Liver (tissue), 9 donors: ENCODE results near the gene TIGD1. TPM values are rescaled to one million over a fixed set of nuclear protein-coding genes. Genes with fewer than 3 reads are reported as not detected.

Experiments used
- DNase-seq: peaks from one replicate; pipeline ENCODE4 v3.0.0-alpha.2; 2017; ENCODE audit warnings: low spot score
- H3K27ac ChIP-seq, 2 donors: one replicate each; pipeline ENCODE4 v1.7.0; 2013; ENCODE audit warnings: inconsistent platforms in 2 of 2, low read length in 2 of 2, control low read depth in 1 of 2, low read depth in 1 of 2, mild to moderate bottlenecking in 1 of 2
- H3K27me3 ChIP-seq, 4 donors: one replicate each; pipeline versions ENCODE4 v1.6.1 to v1.7.0; 2013; ENCODE audit warnings: low read length in 3 of 4, inconsistent platforms in 1 of 4, mild to moderate bottlenecking in 1 of 4, moderate library complexity in 1 of 4; ENCODE audit not compliant: control insufficient read depth in 4 of 4, insufficient read depth in 4 of 4
- H3K36me3 ChIP-seq, 4 donors: one replicate each; pipeline versions ENCODE4 v1.6.1 to v1.7.0; 2013; ENCODE audit warnings: low read length in 3 of 4, mild to moderate bottlenecking in 3 of 4, low read depth in 1 of 4, moderate library complexity in 1 of 4; ENCODE audit not compliant: control insufficient read depth in 4 of 4, insufficient read depth in 3 of 4
- H3K4me1 ChIP-seq, 4 donors: one replicate each; pipeline versions ENCODE4 v1.6.1 to v1.7.0; 2013; ENCODE audit warnings: low read length in 3 of 4, mild to moderate bottlenecking in 3 of 4, moderate library complexity in 1 of 4; ENCODE audit not compliant: control insufficient read depth in 4 of 4, insufficient read depth in 4 of 4
- H3K4me3 ChIP-seq, 3 donors: one replicate each; pipeline versions ENCODE4 v1.6.1 to v1.7.0; 2013; ENCODE audit warnings: low read length in 3 of 3, control low read depth in 1 of 3, low read depth in 1 of 3, mild to moderate bottlenecking in 1 of 3
- H3K9ac ChIP-seq, 2 donors: one replicate each; pipeline ENCODE4 v1.7.0; 2013; ENCODE audit warnings: low read length in 2 of 2, mild to moderate bottlenecking in 2 of 2, moderate library complexity in 2 of 2, control low read depth in 1 of 2, low read depth in 1 of 2
- H3K9me3 ChIP-seq, 4 donors: one replicate each; pipeline versions ENCODE4 v1.6.1 to v1.7.0; 2013; ENCODE audit warnings: low read length in 3 of 4; ENCODE audit not compliant: control insufficient read depth in 4 of 4
- CTCF ChIP-seq: fragments of 150-350 bp; IDR thresholded peaks from 2 replicates; pipeline ENCODE4 v1.5.1; 2017; ENCODE audit warnings: improper control_type of control experiment, low read depth, low read length; ENCODE audit not compliant: missing input control
- GABPA ChIP-seq, 2 donors: IDR thresholded peaks in 1 of 2; conservative IDR thresholded peaks in 1 of 2; 2 replicates each; pipeline ENCODE4 v1.6.1; 2016; ENCODE audit warnings: antibody characterized with exemption in 2 of 2, mild to moderate bottlenecking in 1 of 2, moderate library complexity in 1 of 2
- MAX ChIP-seq: IDR thresholded peaks from 2 replicates; pipeline ENCODE4 v1.6.1; 2016; ENCODE audit warnings: antibody characterized with exemption
- WGBS: extraction: QIAGEN DNeasy Blood & Tissue Kit; methylation state at CpG from one replicate; pipeline ENCODE4 v1.1.7; 2013; 5-methylcytosine and 5-hydroxymethylcytosine counted together
- polyA plus RNA-seq, 2 donors: library from polyadenylated mRNA; stranded (reverse) in 1 of 2; unstranded in 1 of 2; fragments of 200-250 nt in 1 of 2; fragments of >200 nt in 1 of 2; fragmentation: Nextera tagmentation in 1 of 2; extraction: Ambion mirVana in 1 of 2; gene quantifications; one replicate each; pipeline versions ENCODE4 v1.2.1 to v1.2.3, GENCODE V29; 2013 to 2015
- total RNA-seq, 2 donors: library from RNA; depleted of rRNA; stranded (reverse); fragments of >200 nt; gene quantifications; one replicate each; pipeline ENCODE4 v1.2.3, GENCODE V29; 2014
- TF ChIP-seq, protein P1 (sequence below): IDR thresholded peaks from 2 replicates; pipeline ENCODE4 v1.6.1; 2016; ENCODE audit warnings: antibody characterized with exemption
- TF ChIP-seq, protein P2 (sequence below): IDR thresholded peaks from 2 replicates; pipeline ENCODE4 v1.6.1; 2016; ENCODE audit warnings: antibody characterized with exemption
- TF ChIP-seq, protein P3 (sequence below): IDR thresholded peaks from 2 replicates; pipeline ENCODE4 v1.6.1; 2016; ENCODE audit warnings: antibody characterized with exemption, mild to moderate bottlenecking
- donor health status: healthy.
- donor health status: healthy.
- donor health status: healthy.
- donor health status: healthy.
- donor health status: healthy.

TIGD1 gene
- total and polyA plus RNA-seq, 4 donors, result 0.50 to 3.0 (median 1.7) TPM

DNA sequence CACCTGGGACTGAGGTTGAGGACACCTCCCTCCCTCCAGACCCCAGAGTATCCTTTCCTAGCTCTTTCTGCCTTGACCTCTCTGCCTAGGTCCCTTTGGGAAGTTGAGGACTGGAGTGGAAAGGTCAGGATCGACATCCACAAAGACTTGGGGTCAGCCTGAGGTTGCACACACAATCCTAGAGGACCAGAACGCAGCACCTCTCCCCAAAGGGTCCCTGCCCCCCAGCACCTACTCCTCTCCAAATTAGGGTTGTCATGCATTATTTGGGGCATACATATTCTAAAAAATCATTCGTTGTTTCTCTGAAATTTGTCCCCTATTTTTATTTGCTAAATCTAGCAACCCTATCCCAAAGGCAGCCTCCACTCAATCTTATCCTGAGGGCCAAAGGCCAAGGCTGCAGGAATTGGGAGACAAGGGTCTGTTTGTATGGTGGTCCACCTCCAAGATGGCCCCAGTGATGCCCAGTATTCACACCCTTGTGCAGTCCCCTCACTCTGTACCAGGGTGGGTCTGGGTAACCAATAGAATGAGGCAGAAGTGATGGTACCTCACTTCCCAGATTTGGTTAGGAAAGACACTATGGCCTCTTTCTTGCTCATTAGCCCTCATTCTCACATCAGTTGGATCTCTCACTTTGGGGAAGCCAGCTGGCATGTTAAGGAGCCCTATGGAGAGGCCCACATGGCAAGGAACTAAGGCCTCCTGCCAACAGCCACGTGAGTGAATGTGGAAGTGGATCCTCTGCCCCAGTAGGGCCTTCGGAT is 14.4 kb downstream of the TIGD1 start:
- no peak for DNase-seq
- H3K4me1 ChIP-seq, result no peaks in the 10 kb centered on the region
- no peak overlapping the region for H3K9ac ChIP-seq
- no peak for TF ChIP-seq GABPA (IDR thresholded peaks at IDR 0.05 in 1 of 2, conservative IDR thresholded peaks at IDR 0.05 in 1 of 2)
- no peak for TF ChIP-seq CTCF
- TF ChIP-seq, protein P1, sequence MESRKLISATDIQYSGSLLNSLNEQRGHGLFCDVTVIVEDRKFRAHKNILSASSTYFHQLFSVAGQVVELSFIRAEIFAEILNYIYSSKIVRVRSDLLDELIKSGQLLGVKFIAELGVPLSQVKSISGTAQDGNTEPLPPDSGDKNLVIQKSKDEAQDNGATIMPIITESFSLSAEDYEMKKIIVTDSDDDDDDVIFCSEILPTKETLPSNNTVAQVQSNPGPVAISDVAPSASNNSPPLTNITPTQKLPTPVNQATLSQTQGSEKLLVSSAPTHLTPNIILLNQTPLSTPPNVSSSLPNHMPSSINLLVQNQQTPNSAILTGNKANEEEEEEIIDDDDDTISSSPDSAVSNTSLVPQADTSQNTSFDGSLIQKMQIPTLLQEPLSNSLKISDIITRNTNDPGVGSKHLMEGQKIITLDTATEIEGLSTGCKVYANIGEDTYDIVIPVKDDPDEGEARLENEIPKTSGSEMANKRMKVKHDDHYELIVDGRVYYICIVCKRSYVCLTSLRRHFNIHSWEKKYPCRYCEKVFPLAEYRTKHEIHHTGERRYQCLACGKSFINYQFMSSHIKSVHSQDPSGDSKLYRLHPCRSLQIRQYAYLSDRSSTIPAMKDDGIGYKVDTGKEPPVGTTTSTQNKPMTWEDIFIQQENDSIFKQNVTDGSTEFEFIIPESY, result no peak
- H3K36me3 ChIP-seq, result no peaks in the 10 kb centered on the region
- H3K4me3 ChIP-seq, result no peak overlapping the region
- H3K9me3 ChIP-seq, result peaks cover 0 to 3% (median under 1%) of the 10 kb centered on the region in 4 donors
- H3K27me3 ChIP-seq, result no peaks in the 10 kb centered on the region
- 89% methylated on average over 5 of the region's 5 CpGs for WGBS
- no peak overlapping the region for H3K27ac ChIP-seq

DNA sequence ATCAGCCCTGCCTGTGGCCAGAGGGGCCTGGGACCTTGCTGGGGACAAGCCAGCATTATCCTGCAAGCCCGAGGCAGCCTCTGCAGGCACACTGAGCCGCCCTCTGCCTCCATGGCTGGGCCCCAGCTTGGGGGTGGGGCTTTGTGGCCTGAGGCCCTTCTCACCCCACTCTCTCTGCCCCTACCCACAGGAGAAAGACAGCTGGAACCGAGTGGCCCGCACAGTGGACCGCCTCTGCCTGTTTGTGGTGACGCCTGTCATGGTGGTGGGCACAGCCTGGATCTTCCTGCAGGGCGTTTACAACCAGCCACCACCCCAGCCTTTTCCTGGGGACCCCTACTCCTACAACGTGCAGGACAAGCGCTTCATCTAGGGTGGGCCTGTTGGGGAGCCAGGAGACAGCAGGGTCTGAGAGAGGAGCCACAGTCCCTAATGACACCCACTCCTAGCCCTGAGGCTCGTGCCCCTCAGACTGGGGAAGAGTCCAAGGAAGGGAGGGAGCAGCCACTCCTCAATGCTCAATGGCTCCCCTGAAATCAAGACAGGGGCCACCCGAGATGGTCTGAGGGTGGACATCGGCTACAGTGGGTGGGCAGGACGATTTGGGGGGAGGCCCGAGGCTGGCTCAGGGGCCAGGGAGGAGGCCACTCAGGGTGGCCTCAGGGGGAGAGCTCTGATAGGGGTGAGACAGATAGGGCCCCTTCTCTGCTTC is 15.3 kb downstream of the TIGD1 start:
- 86% methylated on average over 14 of the region's 14 CpGs for WGBS
- TF ChIP-seq MAX (no peak), GABPA (IDR thresholded peaks at IDR 0.05 in 1 of 2, conservative IDR thresholded peaks at IDR 0.05 in 1 of 2) (no peak)
- TF ChIP-seq, protein P2, sequence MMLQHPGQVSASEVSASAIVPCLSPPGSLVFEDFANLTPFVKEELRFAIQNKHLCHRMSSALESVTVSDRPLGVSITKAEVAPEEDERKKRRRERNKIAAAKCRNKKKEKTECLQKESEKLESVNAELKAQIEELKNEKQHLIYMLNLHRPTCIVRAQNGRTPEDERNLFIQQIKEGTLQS, result no peak
- TF ChIP-seq, protein P3, sequence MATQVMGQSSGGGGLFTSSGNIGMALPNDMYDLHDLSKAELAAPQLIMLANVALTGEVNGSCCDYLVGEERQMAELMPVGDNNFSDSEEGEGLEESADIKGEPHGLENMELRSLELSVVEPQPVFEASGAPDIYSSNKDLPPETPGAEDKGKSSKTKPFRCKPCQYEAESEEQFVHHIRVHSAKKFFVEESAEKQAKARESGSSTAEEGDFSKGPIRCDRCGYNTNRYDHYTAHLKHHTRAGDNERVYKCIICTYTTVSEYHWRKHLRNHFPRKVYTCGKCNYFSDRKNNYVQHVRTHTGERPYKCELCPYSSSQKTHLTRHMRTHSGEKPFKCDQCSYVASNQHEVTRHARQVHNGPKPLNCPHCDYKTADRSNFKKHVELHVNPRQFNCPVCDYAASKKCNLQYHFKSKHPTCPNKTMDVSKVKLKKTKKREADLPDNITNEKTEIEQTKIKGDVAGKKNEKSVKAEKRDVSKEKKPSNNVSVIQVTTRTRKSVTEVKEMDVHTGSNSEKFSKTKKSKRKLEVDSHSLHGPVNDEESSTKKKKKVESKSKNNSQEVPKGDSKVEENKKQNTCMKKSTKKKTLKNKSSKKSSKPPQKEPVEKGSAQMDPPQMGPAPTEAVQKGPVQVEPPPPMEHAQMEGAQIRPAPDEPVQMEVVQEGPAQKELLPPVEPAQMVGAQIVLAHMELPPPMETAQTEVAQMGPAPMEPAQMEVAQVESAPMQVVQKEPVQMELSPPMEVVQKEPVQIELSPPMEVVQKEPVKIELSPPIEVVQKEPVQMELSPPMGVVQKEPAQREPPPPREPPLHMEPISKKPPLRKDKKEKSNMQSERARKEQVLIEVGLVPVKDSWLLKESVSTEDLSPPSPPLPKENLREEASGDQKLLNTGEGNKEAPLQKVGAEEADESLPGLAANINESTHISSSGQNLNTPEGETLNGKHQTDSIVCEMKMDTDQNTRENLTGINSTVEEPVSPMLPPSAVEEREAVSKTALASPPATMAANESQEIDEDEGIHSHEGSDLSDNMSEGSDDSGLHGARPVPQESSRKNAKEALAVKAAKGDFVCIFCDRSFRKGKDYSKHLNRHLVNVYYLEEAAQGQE, result no peak
- no peak overlapping the region for H3K4me3 ChIP-seq
- H3K27me3 ChIP-seq, result no peaks in the 10 kb centered on the region
- DNase-seq, result no peak
- no peaks in the 10 kb centered on the region for H3K4me1 ChIP-seq
- no peak overlapping the region for H3K9ac ChIP-seq
- no peak overlapping the region for H3K27ac ChIP-seq
- H3K9me3 ChIP-seq, result peaks cover 0 to 3% (median under 1%) of the 10 kb centered on the region in 4 donors
- no peaks in the 10 kb centered on the region for H3K36me3 ChIP-seq
